Measurements from ENCODE around the gene GSG1L. TPM values are rescaled to one million over a fixed set of nuclear protein-coding genes. Genes with fewer than 3 reads are reported as not detected.

The GSG1L gene
- polyA plus RNA-seq, 3 donors = 0.41 to 0.91 (median 0.50) TPM

- DNase-seq = no peak
Observed at GRCh38 chr16:28092721-28093384, 29.3 kb upstream of the GSG1L start.

- DNase-seq = no peak
Observed at GRCh38 chr16:28091656-28092055, 28.1 kb upstream of the GSG1L start.

GRCh38 chr16:28090646-28091377 lies 27.3 kb upstream of the GSG1L start:
- DNase-seq = no peak

- DNase-seq = no peak
Observed at GRCh38 chr16:28089992-28090365, 26.5 kb upstream of the GSG1L start.

GRCh38 chr16:28089205-28089991 lies 25.9 kb upstream of the GSG1L start:
- DNase-seq = no peak

- DNase-seq = no peak
Observed at GRCh38 chr16:28087675-28088300, 24.3 kb upstream of the GSG1L start.

GRCh38 chr16:28087140-28087660 lies 23.7 kb upstream of the GSG1L start:
- no peak for DNase-seq

GRCh38 chr16:28086186-28087139 lies 22.9 kb upstream of the GSG1L start:
- no peak for DNase-seq

- DNase-seq = no peak
Observed at GRCh38 chr16:28085389-28086171, 22.1 kb upstream of the GSG1L start.

- no peak for DNase-seq
Observed at GRCh38 chr16:28084209-28084608, 20.7 kb upstream of the GSG1L start.

- no peak for DNase-seq
Observed at GRCh38 chr16:28082624-28083023, 19.1 kb upstream of the GSG1L start.

GRCh38 chr16:28081391-28081968 lies 18.0 kb upstream of the GSG1L start:
- no peak for DNase-seq

- DNase-seq = no peak
Observed at GRCh38 chr16:28078261-28078660, 14.7 kb upstream of the GSG1L start.

GRCh38 chr16:28073836-28074235 lies 10.3 kb upstream of the GSG1L start:
- no peak for DNase-seq

GRCh38 chr16:28072087-28072486 lies 8.6 kb upstream of the GSG1L start:
- DNase-seq = no peak

- no peak for DNase-seq
Observed at GRCh38 chr16:28069971-28070794, 6.7 kb upstream of the GSG1L start.

- DNase-seq = no peak
Observed at GRCh38 chr16:28068976-28069375, 5.5 kb upstream of the GSG1L start.

GRCh38 chr16:28067604-28068379 lies 4.3 kb upstream of the GSG1L start:
- no peak for DNase-seq

All from renal pelvis (tissue), 4 donors.